Spleen (tissue), 11 donors: ENCODE results near the gene PIGQ. TPM values are rescaled to one million over a fixed set of nuclear protein-coding genes. Genes with fewer than 3 reads are reported as not detected.
A peak's percentile ranks its signal among the peaks of the same experiment; 100 is the strongest.

Experiments used
- DNase-seq: peaks from one replicate; pipeline ENCODE4 v3.0.0-alpha.2; 2020
- H3K27ac ChIP-seq, 8 donors: fragments of 200-600 bp; sonication (generic) in 7 of 8; 1 replicate in 4 of 8; 2 replicates in 4 of 8; pipeline versions ENCODE4 v1.5.0 to v1.8.0; 2016 to 2021; ENCODE audit warnings: inconsistent platforms in 4 of 8, mild to moderate bottlenecking in 4 of 8, moderate library complexity in 1 of 8
- H3K27me3 ChIP-seq, 7 donors: fragments of 200-600 bp; sonication (generic) in 6 of 7; replicated peaks in 1 of 7; 1 replicate in 4 of 7; 2 replicates in 3 of 7; pipeline versions ENCODE4 v1.5.0 to v1.8.0; 2016 to 2021; ENCODE audit warnings: inconsistent platforms in 3 of 7, mild to moderate bottlenecking in 1 of 7
- H3K36me3 ChIP-seq, 6 donors: fragments of 200-600 bp; sonication (generic) in 5 of 6; 1 replicate in 4 of 6; 2 replicates in 2 of 6; pipeline versions ENCODE4 v1.5.0 to v1.8.0; 2016 to 2021; ENCODE audit warnings: inconsistent platforms in 2 of 6
- H3K4me1 ChIP-seq, 6 donors: fragments of 200-600 bp; sonication (generic) in 5 of 6; 1 replicate in 3 of 6; 2 replicates in 3 of 6; pipeline versions ENCODE4 v1.5.0 to v1.8.0; 2016 to 2021; ENCODE audit warnings: inconsistent platforms in 3 of 6
- H3K4me3 ChIP-seq, 8 donors: fragments of 200-600 bp; sonication (generic) in 7 of 8; 1 replicate in 4 of 8; 2 replicates in 4 of 8; pipeline versions ENCODE4 v1.5.0 to v1.8.0; 2016 to 2021; ENCODE audit warnings: inconsistent platforms in 4 of 8, mild to moderate bottlenecking in 4 of 8, moderate library complexity in 2 of 8
- H3K9me3 ChIP-seq, 8 donors: fragments of 200-600 bp; sonication (generic) in 7 of 8; 1 replicate in 4 of 8; 2 replicates in 4 of 8; pipeline versions ENCODE4 v1.5.0 to v1.8.0; 2016 to 2021; ENCODE audit warnings: inconsistent platforms in 4 of 8
- CTCF ChIP-seq, 11 experiments: fragments of 200-600 bp in 7 of 11; fragments of 450-650 bp in 4 of 11; sonication (generic) in 4 of 11; IDR thresholded peaks in 8 of 11; conservative IDR thresholded peaks in 3 of 11; 1 replicate in 7 of 11; 2 replicates in 4 of 11; pipeline versions ENCODE4 v1.4.0 to v1.8.0; 2016 to 2021; ENCODE audit warnings: antibody characterized with exemption in 11 of 11, inconsistent platforms in 4 of 11, mild to moderate bottlenecking in 1 of 11
- POLR2A ChIP-seq, 3 donors: fragments of 450-650 bp; IDR thresholded peaks; one replicate each; pipeline ENCODE4 v1.5.1; 2017; ENCODE audit warnings: antibody characterized with exemption in 3 of 3, mild to moderate bottlenecking in 1 of 3
- POLR2AphosphoS5 ChIP-seq, 3 donors: sonication (generic); formaldehyde crosslinking; IDR thresholded peaks; one replicate each; pipeline ENCODE4 v1.5.1; 2017; ENCODE audit warnings: antibody characterized with exemption in 3 of 3
- WGBS, 5 donors: extraction: QIAGEN DNeasy Blood & Tissue Kit in 3 of 5; methylation state at CpG; one replicate each; pipeline versions ENCODE4 v1.1.5 to v1.1.7; 2013 to 2018; 5-methylcytosine and 5-hydroxymethylcytosine counted together
- intact Hi-C: fragments of 100-400 bp; cut with DNase I; formaldehyde crosslinking; loops from one replicate; pipeline ENCODE4 v1.15.0; 2023; ENCODE audit warnings: low total_unique reads
- polyA plus RNA-seq, 3 donors: library from polyadenylated mRNA; stranded (reverse); fragments of 200-250 nt; gene quantifications; one replicate each; pipeline ENCODE4 v1.2.1, GENCODE V29; 2013
- total RNA-seq, 7 donors: library from RNA; depleted of rRNA in 3 of 7; stranded (reverse); fragments of >200 nt in 3 of 7; fragmentation: NEBNext Ultra II Directional in 4 of 7; extraction: Animal tissue kit (Norgen Biotek cat#: 25700) in 4 of 7; gene quantifications; one replicate each; pipeline versions ENCODE4 v1.1.0 to v1.2.1, GENCODE V29; 2016 to 2021
- donor health status: healthy with polysubstance abuse.
- donor health status: DM: no; HTN: no; CAD: no; lungs with moderate emphysema.
- donor health status: DM: no; HTN: no; CAD: no.
- donor health status: Bipolar disorder and iron deficiency.
- donor health status: healthy.
- donor health status: DM: no; HTN: no; CAD: no.
- donor health status: DM: yes; HTN: yes; CAD: no.

Gene PIGQ
- total and polyA plus RNA-seq, 10 donors, result 20.7 to 70.5 (median 39.8) TPM

DNA sequence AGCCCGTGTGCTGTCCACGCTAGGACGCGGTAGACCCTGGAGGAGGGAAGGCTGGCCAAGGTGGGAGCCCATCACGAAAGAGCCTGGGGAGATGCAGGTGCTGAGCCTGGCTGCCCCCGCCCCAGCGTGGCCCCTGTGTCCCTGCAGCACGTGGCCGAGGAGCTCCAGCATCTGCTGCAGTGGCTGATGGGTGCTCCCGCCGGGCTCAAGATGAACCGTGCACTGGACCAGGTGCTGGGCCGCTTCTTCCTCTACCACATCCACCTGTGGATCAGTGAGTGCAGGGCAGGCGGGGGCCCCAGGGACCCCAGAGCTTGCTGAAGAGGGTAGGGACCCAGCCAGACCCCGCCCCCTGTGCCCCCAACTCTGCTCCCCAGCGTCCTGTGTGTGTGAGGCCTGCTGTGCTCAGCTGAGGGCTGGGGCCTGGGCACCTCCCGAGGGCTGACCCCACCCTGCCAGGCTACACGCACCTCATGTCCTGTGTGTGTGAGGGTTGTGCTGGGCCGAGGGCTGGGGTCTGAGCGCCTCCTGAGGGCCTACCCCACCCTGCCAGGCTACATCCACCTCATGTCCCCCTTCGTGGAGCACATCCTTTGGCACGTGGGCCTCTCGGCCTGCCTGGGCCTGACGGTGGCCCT lies 8.6 kb downstream of the PIGQ start:
- DNase-seq, result no peak
- Histone ChIP-seq H3K36me3 (peaks cover 0 to 62% (median 19%) of the 10 kb centered on the region in 6 donors), H3K27ac (peak overlapping the region in 1 of 8 donors; percentile 23), H3K27me3 (no peaks in the 10 kb centered on the region), H3K4me3 (peak overlapping the region in 1 of 8 donors; percentile 54), H3K9me3 (no peaks in the 10 kb centered on the region), H3K4me1 (peaks cover 0 to 34% (median 16%) of the 10 kb centered on the region in 6 donors)
- 75 to 91% (median 89%) methylated on average over 10 to 24 of the region's 24 CpGs for WGBS, 5 donors
- TF ChIP-seq POLR2A (IDR thresholded peaks at IDR 0.05) (no peak), POLR2AphosphoS5 (IDR thresholded peaks at IDR 0.05) (peak in 1 of 3 donors; percentile 18)
- intact Hi-C loops, result no loop called here

DNA sequence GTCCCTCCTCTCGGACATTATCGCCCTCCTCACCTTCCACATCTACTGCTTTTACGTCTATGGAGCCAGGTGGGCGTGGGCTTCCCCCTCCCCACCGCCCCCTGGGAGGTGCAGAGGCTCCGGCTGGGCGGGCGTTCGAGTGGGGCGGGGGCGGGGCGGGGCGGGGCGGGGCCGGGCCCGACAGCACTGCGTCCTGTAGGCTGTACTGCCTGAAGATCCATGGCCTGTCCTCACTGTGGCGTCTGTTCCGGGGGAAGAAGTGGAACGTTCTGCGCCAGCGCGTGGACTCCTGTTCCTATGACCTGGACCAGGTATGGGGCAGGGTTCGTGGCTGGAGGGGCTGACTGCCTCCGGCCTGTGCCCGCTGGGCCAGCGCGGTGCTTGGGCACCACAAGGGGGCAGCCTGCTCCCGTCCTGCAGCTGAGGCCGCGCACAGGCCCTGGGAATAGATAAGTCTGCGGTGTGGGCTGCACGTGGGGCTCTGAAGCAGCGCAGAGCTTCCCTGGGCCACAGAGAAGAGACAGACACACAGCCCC lies 9.2 kb downstream of the PIGQ start:
- H3K4me3 ChIP-seq, result peak overlapping the region in 4 of 8 donors; percentile 9 to 54 (median 29)
- peaks cover 0 to 59% (median 19%) of the 10 kb centered on the region in 6 donors for H3K36me3 ChIP-seq
- H3K9me3 ChIP-seq, result no peaks in the 10 kb centered on the region
- H3K4me1 ChIP-seq, result peaks cover 0 to 34% (median 16%) of the 10 kb centered on the region in 6 donors
- no peaks in the 10 kb centered on the region for H3K27me3 ChIP-seq
- peak; percentile 43 to 82 (median 61) for TF ChIP-seq POLR2AphosphoS5 (IDR thresholded peaks at IDR 0.05)
- no peak for TF ChIP-seq POLR2A (IDR thresholded peaks at IDR 0.05)
- TF ChIP-seq CTCF (IDR thresholded peaks at IDR 0.05 in 8 of 11, conservative IDR thresholded peaks at IDR 0.05 in 3 of 11), result peak; percentile 69 to 97 (median 83)
- H3K27ac ChIP-seq, result peak overlapping the region in 1 of 8 donors; percentile 23
- peak; percentile 93 for DNase-seq
- intact Hi-C loops, result no loop called here
- WGBS, 5 donors, result 12 to 52% (median 23%) methylated on average over 9 to 34 of the region's 34 CpGs

DNA sequence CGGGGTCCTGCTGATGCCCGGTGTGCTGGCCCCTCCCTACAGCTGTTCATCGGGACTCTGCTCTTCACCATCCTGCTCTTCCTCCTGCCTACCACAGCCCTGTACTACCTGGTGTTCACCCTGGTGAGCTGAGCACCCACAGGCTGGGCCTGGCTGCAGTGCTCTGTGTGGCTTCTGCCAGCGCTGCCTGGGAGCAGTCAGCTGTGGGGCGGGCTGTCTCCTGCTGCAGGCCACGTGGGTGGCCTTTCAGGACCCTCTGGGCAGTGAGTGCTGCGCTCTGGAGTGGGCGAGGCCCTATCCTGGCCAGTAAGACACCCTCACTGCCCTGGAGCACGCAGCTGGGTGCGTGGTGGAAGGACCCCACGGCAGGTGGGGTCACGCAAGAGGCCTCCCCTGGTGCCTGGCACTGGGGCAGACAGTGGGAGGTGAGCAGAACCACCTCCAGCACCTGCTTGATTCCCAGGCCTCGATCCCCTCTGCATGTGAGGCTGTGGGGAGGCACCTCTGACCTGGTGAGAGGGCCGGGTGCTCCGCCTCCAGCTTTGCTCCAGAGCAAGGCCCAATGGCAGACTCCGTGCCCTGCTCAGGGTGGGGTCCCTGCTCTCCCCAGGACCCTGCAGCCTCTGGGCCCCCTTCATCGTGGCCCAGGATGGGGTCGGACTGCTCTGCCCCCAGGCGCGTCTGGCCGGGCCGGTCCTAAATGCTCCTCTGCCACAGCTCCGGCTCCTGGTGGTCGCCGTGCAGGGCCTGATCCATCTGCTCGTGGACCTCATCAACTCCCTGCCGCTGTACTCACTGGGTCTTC lies 10.6 kb downstream of the PIGQ start:
- Histone ChIP-seq H3K27me3 (peaks cover 0 to 2% (median 0%) of the 10 kb centered on the region in 7 donors), H3K9me3 (no peaks in the 10 kb centered on the region), H3K4me1 (peaks cover 0 to 31% (median 16%) of the 10 kb centered on the region in 6 donors), H3K4me3 (no peak overlapping the region), H3K27ac (no peak overlapping the region), H3K36me3 (peaks cover 0 to 45% (median 7%) of the 10 kb centered on the region in 6 donors)
- 89 to 95% (median 92%) methylated on average over 10 to 27 of the region's 27 CpGs for WGBS, 5 donors
- intact Hi-C loops, result no loop called here
- TF ChIP-seq POLR2A (IDR thresholded peaks at IDR 0.05) (no peak), POLR2AphosphoS5 (IDR thresholded peaks at IDR 0.05) (peak in 1 of 3 donors; percentile 25)
- no peak for DNase-seq

DNA sequence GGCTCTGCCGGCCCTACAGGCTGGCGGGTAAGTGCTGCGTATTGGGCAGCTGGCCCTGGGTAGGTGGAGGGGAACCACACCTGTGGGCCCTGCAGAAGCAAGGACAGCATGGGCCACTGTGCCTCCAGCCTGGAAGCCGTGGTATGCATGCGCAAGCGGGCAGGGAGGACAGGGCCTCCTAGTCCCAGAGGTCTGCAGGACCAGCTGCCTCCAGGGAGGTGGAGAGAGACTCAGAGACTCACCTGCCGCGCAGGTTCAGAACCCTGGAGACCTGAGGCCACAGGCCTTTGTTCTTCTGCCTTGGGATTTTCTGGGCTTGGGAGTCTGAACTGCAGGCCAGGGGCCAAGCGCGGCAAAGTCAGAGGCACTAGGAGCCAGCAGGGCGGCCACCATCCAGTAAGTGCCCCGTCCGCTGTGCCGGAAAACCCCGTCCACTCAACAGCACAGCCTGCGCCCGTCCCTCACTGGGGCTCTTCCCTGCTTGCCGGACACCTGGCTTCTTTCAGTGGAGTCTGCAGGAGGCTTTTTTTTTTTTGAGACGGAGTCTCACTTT lies 11.3 kb downstream of the PIGQ start:
- no peak for TF ChIP-seq POLR2A (IDR thresholded peaks at IDR 0.05)
- no peak for TF ChIP-seq POLR2AphosphoS5 (IDR thresholded peaks at IDR 0.05)
- TF ChIP-seq CTCF (IDR thresholded peaks at IDR 0.05 in 8 of 11, conservative IDR thresholded peaks at IDR 0.05 in 3 of 11), result no peak
- Histone ChIP-seq H3K36me3 (peaks cover 0 to 38% (median 1%) of the 10 kb centered on the region in 6 donors), H3K4me3 (no peak overlapping the region), H3K4me1 (peaks cover 0 to 24% (median 14%) of the 10 kb centered on the region in 6 donors), H3K27ac (no peak overlapping the region), H3K9me3 (no peaks in the 10 kb centered on the region), H3K27me3 (peaks cover 0 to 9% (median 0%) of the 10 kb centered on the region in 7 donors)
- 96 to 98% (median 97%) methylated on average over 11 to 19 of the region's 19 CpGs for WGBS, 5 donors
- intact Hi-C loops, result no loop called here
- DNase-seq, result no peak
